Breast epithelium (tissue), 3 donors: Measurements from ENCODE around the gene UGT1A8.

Experiments
- CTCF ChIP-seq, 3 donors: fragments of 450-650 bp; IDR thresholded peaks; one replicate each; pipeline ENCODE4 v1.5.1; 2016 to 2017; ENCODE audit warnings: antibody characterized with exemption in 3 of 3, mild to moderate bottlenecking in 3 of 3, moderate library complexity in 3 of 3
- POLR2A ChIP-seq: fragments of 450-650 bp; IDR thresholded peaks from one replicate; pipeline ENCODE4 v1.6.1; 2016; ENCODE audit warnings: antibody characterized with exemption, mild to moderate bottlenecking, moderate library complexity
- POLR2AphosphoS5 ChIP-seq, 3 donors: sonication (generic); formaldehyde crosslinking; IDR thresholded peaks; one replicate each; pipeline ENCODE4 v1.6.1; 2017; ENCODE audit warnings: antibody characterized with exemption in 3 of 3

DNA sequence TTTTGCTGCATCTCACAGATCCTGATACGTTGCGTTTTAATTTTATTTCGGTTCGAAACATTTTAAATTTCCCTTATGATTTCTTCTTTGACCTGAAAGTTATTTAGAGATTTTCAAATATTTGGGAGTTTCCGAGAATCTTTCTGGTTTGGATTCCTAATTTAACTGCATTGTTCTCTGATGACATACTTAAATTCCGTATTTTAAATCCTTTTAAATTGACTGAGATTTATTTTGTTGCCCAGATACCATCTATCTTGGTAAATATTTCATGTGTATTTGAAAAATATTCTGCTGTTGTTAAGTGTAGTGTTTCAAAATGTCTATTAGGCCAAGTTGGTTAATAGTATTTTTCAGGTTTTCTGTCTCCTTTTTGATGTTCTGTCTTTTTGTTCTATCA is 198.4 kb downstream of the UGT1A8 start:
- TF ChIP-seq CTCF (IDR thresholded peaks at IDR 0.05) (no peak), POLR2A (no peak), POLR2AphosphoS5 (IDR thresholded peaks at IDR 0.05) (no peak)
